AG09309 (cell line): ENCODE data around the gene SMCHD1.
"Not testable (repeated sequence)": the region's sequence is repeated elsewhere in the genome, so short reads cannot be mapped to it uniquely, and the experiment has no call there.

Source experiments
- DNase-seq: peaks from one replicate; pipeline ENCODE4 v3.0.0-alpha.2; 2010; ENCODE audit warnings: low read depth
- H3K4me3 ChIP-seq: 2 replicates; pipeline ENCODE4 v1.5.1; 2011; ENCODE audit warnings: mild to moderate bottlenecking, low read depth, low read length, moderate library complexity; ENCODE audit not compliant: control insufficient read depth
- CTCF ChIP-seq: IDR thresholded peaks from 2 replicates; pipeline ENCODE4 v1.5.1; 2011; ENCODE audit warnings: mild to moderate bottlenecking, low read depth, low read length, inconsistent platforms; ENCODE audit not compliant: insufficient read depth, control insufficient read depth; ENCODE audit errors: missing control alignments

SMCHD1 gene

DNA sequence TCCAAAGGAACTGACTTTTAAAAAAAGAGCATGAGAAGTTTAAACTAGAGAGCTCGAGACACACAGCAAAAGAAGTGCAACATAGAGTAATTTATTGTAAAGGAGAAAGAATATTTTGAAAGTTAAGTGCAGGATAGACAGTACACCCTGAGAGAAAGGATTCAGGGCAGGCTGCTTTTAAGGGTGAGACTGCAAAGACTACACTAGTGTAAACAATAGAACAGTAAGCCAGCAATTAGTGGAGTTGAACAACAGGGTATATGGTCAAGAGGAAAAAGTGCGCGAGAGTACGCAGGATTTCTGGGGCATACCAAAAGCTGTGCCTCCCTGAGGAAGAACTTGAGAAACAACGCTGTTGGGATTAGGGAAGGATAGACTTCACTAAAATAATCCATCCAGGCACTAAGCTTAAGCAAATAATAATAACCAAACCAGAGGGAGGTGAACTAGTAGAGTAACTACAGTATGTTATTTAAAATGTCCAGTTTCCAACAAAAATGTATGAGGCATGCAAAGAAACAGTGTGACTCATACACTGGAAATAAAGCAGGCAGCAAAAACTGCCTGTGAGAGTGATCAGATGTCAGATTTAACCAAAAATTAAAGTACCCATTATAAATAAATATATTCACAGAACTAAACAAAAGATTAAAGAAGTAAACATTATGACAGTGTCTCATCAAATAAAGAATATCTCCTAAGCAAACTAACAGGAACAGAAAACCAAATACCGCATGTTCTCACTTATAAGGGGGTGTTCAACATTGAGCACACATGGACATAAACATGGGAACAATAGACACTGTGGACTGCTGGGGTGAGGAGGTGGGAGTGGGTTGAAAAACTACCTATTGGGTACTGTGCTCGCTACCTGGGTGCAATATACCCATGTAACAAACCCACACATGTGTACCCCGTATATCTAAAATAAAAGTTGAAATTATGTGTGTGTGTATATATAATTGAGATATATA lies 150.7 kb downstream of the SMCHD1 start:
- no peak overlapping the region for H3K4me3 ChIP-seq
- no peak for TF ChIP-seq CTCF
- no peak for DNase-seq

DNA sequence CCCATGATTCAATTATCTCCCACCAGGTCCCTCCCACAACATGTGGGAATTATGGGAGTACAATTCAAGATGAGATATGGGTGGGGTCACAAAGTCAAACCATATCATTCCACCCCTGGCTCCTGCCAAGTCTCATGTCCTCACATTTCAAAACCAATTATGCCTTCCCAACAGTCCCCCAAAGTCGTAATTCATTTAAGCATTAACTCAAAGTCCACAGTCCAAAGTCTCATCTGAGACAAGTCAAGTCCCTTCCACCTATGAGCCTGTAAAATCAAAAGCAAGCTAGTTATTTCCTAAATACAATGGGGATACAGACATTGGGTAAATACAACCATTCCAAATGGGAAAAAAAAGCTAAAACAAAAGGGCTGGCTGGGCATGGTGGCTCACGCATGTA lies 153.1 kb downstream of the SMCHD1 start:
- not testable (repeated sequence) for DNase-seq, H3K4me3 ChIP-seq

DNA sequence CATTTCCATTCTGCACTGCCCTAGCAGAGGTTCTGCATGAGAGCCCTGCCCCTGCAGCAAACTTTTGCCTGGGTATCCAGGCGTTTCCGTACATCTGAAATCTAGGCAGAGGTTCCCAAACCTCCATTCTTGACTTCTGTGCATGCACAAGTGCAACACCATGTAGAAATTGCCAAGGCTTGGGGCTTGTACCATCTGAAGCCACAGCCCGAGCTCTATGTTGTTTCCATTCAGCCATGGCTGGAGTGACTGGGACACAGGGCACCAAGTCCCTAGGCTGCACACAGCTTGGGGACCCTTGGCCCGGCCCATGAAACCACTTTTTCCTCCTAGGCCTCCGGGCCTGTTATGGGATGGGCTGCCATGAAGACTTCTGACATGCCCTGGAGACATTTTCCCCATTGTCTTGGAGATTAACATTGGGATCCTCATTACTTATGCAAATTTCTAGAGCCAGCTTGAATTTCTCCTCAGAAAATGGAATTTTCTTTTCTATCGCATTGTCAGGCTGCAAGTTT lies 154.2 kb downstream of the SMCHD1 start:
- not testable (repeated sequence) for DNase-seq, H3K4me3 ChIP-seq

GRCh38 chr18:2811416-2811815 lies 155.9 kb downstream of the SMCHD1 start:
- DNase-seq: no peak
- no peak for TF ChIP-seq CTCF
- no peak overlapping the region for H3K4me3 ChIP-seq

DNA sequence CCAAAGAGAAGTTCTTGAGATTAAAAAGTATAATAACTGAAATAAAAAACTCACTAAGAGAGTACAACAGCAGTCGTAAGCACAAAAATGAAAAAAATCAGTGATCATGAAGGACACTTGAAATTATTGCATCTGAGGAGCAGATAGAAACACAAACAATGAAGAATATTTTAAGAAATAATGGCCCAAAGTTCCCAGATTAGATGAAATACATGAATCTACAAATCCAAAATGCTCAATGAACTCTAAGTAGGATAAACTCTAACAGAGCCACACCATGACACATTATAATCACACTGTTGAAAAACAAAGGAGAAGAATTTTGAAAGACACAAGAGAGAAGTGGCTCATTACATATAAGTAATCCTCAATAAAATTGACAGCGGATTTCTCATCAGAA lies 159.4 kb downstream of the SMCHD1 start:
- TF ChIP-seq CTCF: no peak
- H3K4me3 ChIP-seq: no peak overlapping the region
- DNase-seq: no peak

DNA sequence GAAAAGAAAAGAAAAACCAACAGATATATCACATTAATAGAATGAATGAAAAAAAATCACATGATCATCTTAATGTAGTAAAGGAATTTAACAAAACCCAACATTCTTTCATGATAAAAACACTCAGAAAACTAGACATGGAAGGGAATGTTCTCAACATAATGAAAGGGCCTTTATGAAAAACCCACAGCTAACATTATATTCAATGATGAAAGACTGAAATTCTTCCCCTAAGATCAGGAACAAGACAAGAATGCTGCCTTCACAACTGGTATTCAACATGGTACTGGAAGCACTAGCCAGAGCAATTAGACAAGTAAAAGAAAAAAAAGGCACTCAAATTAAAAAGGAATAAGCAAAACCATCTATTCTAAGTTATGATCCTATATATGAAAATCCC lies 162.8 kb downstream of the SMCHD1 start:
- no peak for DNase-seq
- no peak for TF ChIP-seq CTCF
- no peak overlapping the region for H3K4me3 ChIP-seq

- TF ChIP-seq CTCF: no peak
- no peak for DNase-seq
- no peak overlapping the region for H3K4me3 ChIP-seq
Measured at GRCh38 chr18:2821695-2822094, 166.2 kb downstream of the SMCHD1 start.
